Natural killer cell (primary cell): Measurements from ENCODE around the gene MAN2A2. TPM values are rescaled to one million over a fixed set of nuclear protein-coding genes. Genes with fewer than 3 reads are reported as not detected.
"Not testable (repeated sequence)": the region's sequence is repeated elsewhere in the genome, so short reads cannot be mapped to it uniquely, and the experiment has no call there.

Source experiments
- ATAC-seq, 3 donors: fragments of 150-1000 bp in 2 of 3; fragments of 200-7000 bp in 1 of 3; cut with Tn5 transposase; 1 replicate in 1 of 3; 2 replicates in 2 of 3; pipeline ENCODE4 v1.10.0; 2021; ENCODE audit warnings: mild to moderate bottlenecking in 2 of 3, moderate library complexity in 2 of 3
- DNase-seq, 2 donors: peaks; one replicate each; pipeline versions ENCODE4 v3.0.0 to v3.0.0-alpha.2; 2013 to 2021; ENCODE audit warnings: mixed read lengths in 1 of 2
- H3K27ac ChIP-seq: one replicate; pipeline ENCODE4 v1.5.1; 2013; ENCODE audit warnings: mild to moderate bottlenecking, low read length
- H3K27me3 ChIP-seq: one replicate; pipeline ENCODE4 v1.6.1; 2013; ENCODE audit warnings: low read length; ENCODE audit not compliant: control insufficient read depth, insufficient read depth
- H3K36me3 ChIP-seq: one replicate; pipeline ENCODE4 v1.6.1; 2013; ENCODE audit warnings: low read length; ENCODE audit not compliant: control insufficient read depth, insufficient read depth
- H3K4me1 ChIP-seq: one replicate; pipeline ENCODE4 v1.6.1; 2013; ENCODE audit warnings: low read length; ENCODE audit not compliant: control insufficient read depth, insufficient read depth
- H3K4me3 ChIP-seq: one replicate; pipeline ENCODE4 v1.5.1; 2013; ENCODE audit warnings: low read length
- H3K9me3 ChIP-seq: one replicate; pipeline ENCODE4 v1.6.1; 2013; ENCODE audit warnings: low read length; ENCODE audit not compliant: control insufficient read depth, insufficient read depth
- H3K27ac Mint-ChIP-seq, 2 donors: one replicate each; pipeline ENCODE4 v1.8.0; 2022; ENCODE audit warnings: mild to moderate bottlenecking in 2 of 2, mixed read lengths in 2 of 2, moderate library complexity in 1 of 2
- H3K27me3 Mint-ChIP-seq, 2 donors: one replicate each; pipeline ENCODE4 v1.8.0; 2022; ENCODE audit warnings: low read depth in 2 of 2, mixed read lengths in 2 of 2
- H3K36me3 Mint-ChIP-seq: one replicate; pipeline ENCODE4 v1.8.0; 2022; ENCODE audit warnings: mixed read lengths
- H3K4me1 Mint-ChIP-seq, 2 donors: one replicate each; pipeline ENCODE4 v1.8.0; 2022; ENCODE audit warnings: mixed read lengths in 2 of 2
- H3K4me3 Mint-ChIP-seq: one replicate; pipeline ENCODE4 v1.8.0; 2022; ENCODE audit warnings: mild to moderate bottlenecking, moderate library complexity, mixed read lengths
- H3K9me3 Mint-ChIP-seq, 2 donors: one replicate each; pipeline ENCODE4 v1.8.0; 2022; ENCODE audit warnings: mixed read lengths in 2 of 2
- CTCF ChIP-seq: fragments of 200-600 bp; IDR thresholded peaks from one replicate; pipeline ENCODE4 v1.8.0; 2022; ENCODE audit warnings: antibody characterized with exemption
- WGBS: methylation state at CpG from one replicate; pipeline ENCODE4 v1.1.7; 2013; ENCODE audit warnings: missing lambda C conversion rate; ENCODE audit not compliant: insufficient coverage; 5-methylcytosine and 5-hydroxymethylcytosine counted together
- intact Hi-C: fragments of 100-400 bp; cut with micrococcal nuclease; formaldehyde crosslinking; loops from one replicate; pipeline ENCODE4 v1.14.2; 2022
- total RNA-seq, 4 donors: library from RNA; stranded (reverse); fragments of 120-200 nt in 1 of 4; gene quantifications; one replicate each; pipeline versions ENCODE4 v1.2.3 to v1.2.4, GENCODE V29; 2013 to 2022

Gene MAN2A2
- total RNA-seq, 3 donors from 2014 or later (not counting 1 experiment from before 2014, with no cell fraction given): 158 to 200 (median 177) TPM

DNA sequence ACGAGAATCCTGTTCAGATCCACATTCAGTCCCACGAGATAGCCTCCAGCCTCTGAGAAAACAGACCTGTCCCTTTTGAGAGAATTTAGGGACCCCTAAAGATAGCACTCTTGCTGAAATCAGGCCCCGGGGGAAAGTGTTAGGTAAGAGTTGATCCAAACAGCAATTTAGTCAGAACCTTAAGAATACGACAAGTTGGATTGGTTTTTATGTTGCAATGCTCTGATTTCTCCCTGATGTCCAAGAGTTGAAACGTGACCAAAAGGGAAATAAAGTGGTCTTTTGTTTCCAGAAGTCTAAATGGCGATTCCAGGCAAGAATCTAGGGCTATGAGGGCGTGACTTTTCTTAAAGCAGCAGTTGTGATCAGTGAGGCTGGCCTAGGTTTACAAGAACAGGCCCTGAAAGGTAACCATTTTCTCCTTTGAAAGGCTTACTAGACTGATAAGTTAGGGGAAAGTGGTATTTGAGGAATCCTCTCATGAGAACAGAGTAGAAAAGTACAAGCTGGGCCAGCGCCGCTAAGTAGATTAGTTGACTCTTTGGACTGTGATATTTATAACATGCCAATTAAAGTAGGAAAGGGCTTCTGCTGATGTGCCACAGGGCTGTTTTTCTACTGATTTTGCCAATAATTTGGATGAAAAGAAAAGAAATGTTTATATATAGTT lies 4.9 kb downstream of the MAN2A2 start:
- Mint-ChIP-seq H3K4me3 (no peak overlapping the region), H3K27ac (no peak overlapping the region), H3K27me3 (no peaks in the 10 kb centered on the region), H3K4me1 (peaks cover 11 to 16% of the 10 kb centered on the region in 2 donors), H3K9me3 (no peaks in the 10 kb centered on the region), H3K36me3 (no peaks in the 10 kb centered on the region)
- ATAC-seq (no peak), DNase-seq (no peak)
- WGBS: 96% methylated on average over 9 of the region's 9 CpGs
- TF ChIP-seq CTCF: no peak
- no peaks in the 10 kb centered on the region for H3K9me3 ChIP-seq
- H3K4me1 ChIP-seq: peaks cover 10% of the 10 kb centered on the region
- H3K27me3 ChIP-seq: no peaks in the 10 kb centered on the region
- no peak overlapping the region for H3K27ac ChIP-seq
- H3K36me3 ChIP-seq: peaks cover 75% of the 10 kb centered on the region
- H3K4me3 ChIP-seq: no peak overlapping the region
- intact Hi-C loops: no loop called here

GRCh38 chr15:90909449-90909848 lies 6.3 kb downstream of the MAN2A2 start:
- peaks cover 89% of the 10 kb centered on the region for H3K36me3 ChIP-seq
- DNase-seq, H3K4me1 Mint-ChIP-seq, H3K27ac ChIP-seq, H3K9me3 ChIP-seq, H3K36me3 Mint-ChIP-seq, H3K4me3 ChIP-seq, ATAC-seq, H3K27ac Mint-ChIP-seq, H3K27me3 ChIP-seq, H3K4me3 Mint-ChIP-seq, intact Hi-C loops, H3K4me1 ChIP-seq, H3K9me3 Mint-ChIP-seq, H3K27me3 Mint-ChIP-seq: not testable (repeated sequence)
- 96% methylated on average over 11 of the region's 11 CpGs for WGBS

GRCh38 chr15:90909976-90910375 lies 6.9 kb downstream of the MAN2A2 start:
- no peak overlapping the region for H3K27ac Mint-ChIP-seq
- Histone ChIP-seq H3K4me3 (no peak overlapping the region), H3K36me3 (peaks cover 94% of the 10 kb centered on the region), H3K27ac (no peak overlapping the region), H3K4me1 (peaks cover 4% of the 10 kb centered on the region), H3K27me3 (no peaks in the 10 kb centered on the region), H3K9me3 (no peaks in the 10 kb centered on the region)
- H3K9me3 Mint-ChIP-seq: no peaks in the 10 kb centered on the region
- intact Hi-C loops: no loop called here
- no peak for DNase-seq
- no peaks in the 10 kb centered on the region for H3K27me3 Mint-ChIP-seq
- peaks cover 5 to 8% of the 10 kb centered on the region in 2 donors for H3K4me1 Mint-ChIP-seq
- no peak for ATAC-seq
- H3K36me3 Mint-ChIP-seq: no peaks in the 10 kb centered on the region
- no peak for TF ChIP-seq CTCF
- H3K4me3 Mint-ChIP-seq: no peak overlapping the region
- WGBS: 97% methylated on average over 8 of the region's 8 CpGs

DNA sequence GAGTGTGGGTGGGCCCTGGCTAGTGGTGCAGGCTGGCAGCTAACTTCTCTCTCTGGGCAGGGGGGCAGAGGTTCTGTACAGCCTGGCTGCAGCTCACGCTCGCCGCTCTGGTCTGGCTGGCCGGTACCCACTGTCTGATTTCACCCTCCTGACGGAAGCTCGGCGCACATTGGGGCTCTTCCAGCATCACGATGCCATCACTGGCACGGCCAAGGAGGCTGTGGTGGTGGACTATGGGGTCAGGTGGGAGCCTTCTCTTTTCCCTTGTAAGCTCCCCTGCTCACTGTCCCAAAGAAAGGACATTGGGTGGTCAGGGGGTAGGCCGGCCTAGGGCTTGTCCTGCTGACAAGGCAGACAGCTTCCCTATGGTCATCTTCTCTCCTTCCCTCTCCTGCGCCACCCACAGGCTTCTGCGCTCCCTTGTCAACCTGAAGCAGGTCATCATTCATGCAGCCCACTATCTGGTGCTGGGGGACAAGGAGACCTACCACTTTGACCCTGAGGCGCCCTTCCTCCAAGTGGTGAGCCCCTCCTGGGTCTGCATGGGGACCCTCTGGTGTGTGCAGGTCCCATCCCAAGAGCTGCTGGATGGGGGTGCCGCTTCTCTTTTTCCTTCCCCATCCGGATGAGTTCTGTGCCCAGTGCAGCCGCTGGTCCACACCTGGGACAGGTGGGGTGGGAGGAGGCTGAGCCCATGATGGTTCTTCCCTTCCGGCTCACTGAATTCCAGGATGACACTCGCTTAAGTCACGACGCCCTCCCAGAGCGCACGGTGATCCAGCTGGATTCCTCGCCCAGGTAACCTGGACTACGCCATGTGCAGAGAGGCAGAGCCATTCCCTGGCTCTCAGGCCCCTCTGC lies 7.6 kb downstream of the MAN2A2 start:
- DNase-seq: no peak
- no peak overlapping the region for H3K27ac ChIP-seq
- no peak overlapping the region for H3K4me3 Mint-ChIP-seq
- no peaks in the 10 kb centered on the region for H3K9me3 ChIP-seq
- peaks cover 1 to 3% of the 10 kb centered on the region in 2 donors for H3K4me1 Mint-ChIP-seq
- no peak overlapping the region for H3K4me3 ChIP-seq
- no peaks in the 10 kb centered on the region for H3K36me3 Mint-ChIP-seq
- intact Hi-C loops: no loop called here
- H3K4me1 ChIP-seq: peaks cover 8% of the 10 kb centered on the region
- no peak overlapping the region for H3K27ac Mint-ChIP-seq
- H3K27me3 Mint-ChIP-seq: no peaks in the 10 kb centered on the region
- peaks cover 94% of the 10 kb centered on the region for H3K36me3 ChIP-seq
- no peaks in the 10 kb centered on the region for H3K9me3 Mint-ChIP-seq
- no peak for ATAC-seq
- no peaks in the 10 kb centered on the region for H3K27me3 ChIP-seq
- WGBS: 96% methylated on average over 23 of the region's 24 CpGs
- no peak for TF ChIP-seq CTCF
